Osteocyte (in vitro differentiated cells): ENCODE results near the gene CHST11. TPM values are rescaled to one million over a fixed set of nuclear protein-coding genes. Genes with fewer than 3 reads are reported as not detected.

ENCODE experiments used
- DNase-seq: peaks from one replicate; pipeline ENCODE4 v3.0.0; 2021; ENCODE audit warnings: mixed read lengths; ENCODE audit not compliant: unreplicated experiment; ENCODE audit errors: extremely low spot score
- H3K27ac Mint-ChIP-seq: one replicate; pipeline ENCODE4 v1.8.0; 2021; ENCODE audit warnings: mild to moderate bottlenecking, mixed read lengths; ENCODE audit not compliant: unreplicated experiment
- H3K27me3 Mint-ChIP-seq: one replicate; pipeline ENCODE4 v1.8.0; 2021; ENCODE audit warnings: mixed read lengths; ENCODE audit not compliant: unreplicated experiment
- H3K36me3 Mint-ChIP-seq: one replicate; pipeline ENCODE4 v1.8.0; 2021; ENCODE audit warnings: mixed read lengths; ENCODE audit not compliant: unreplicated experiment
- H3K4me1 Mint-ChIP-seq: one replicate; pipeline ENCODE4 v1.8.0; 2021; ENCODE audit warnings: mixed read lengths; ENCODE audit not compliant: unreplicated experiment
- H3K4me3 Mint-ChIP-seq: one replicate; pipeline ENCODE4 v1.8.0; 2021; ENCODE audit warnings: mild to moderate bottlenecking, moderate library complexity, mixed read lengths; ENCODE audit not compliant: unreplicated experiment
- H3K9me3 Mint-ChIP-seq: one replicate; pipeline ENCODE4 v1.8.0; 2021; ENCODE audit warnings: mixed read lengths; ENCODE audit not compliant: unreplicated experiment
- total RNA-seq: library from RNA; stranded (reverse); gene quantifications from 2 replicates; pipeline ENCODE4 v1.2.1, GENCODE V29; 2021
- TF ChIP-seq, protein P1 (sequence below): fragments of 200-600 bp; sonication (generic); IDR thresholded peaks from 2 replicates; pipeline ENCODE4 v1.5.0; 2021; ENCODE audit warnings: antibody characterized with exemption, mild to moderate bottlenecking, moderate library complexity

CHST11 gene
- total RNA-seq, 1 donor from 2014 or later: 7.5 TPM

DNA sequence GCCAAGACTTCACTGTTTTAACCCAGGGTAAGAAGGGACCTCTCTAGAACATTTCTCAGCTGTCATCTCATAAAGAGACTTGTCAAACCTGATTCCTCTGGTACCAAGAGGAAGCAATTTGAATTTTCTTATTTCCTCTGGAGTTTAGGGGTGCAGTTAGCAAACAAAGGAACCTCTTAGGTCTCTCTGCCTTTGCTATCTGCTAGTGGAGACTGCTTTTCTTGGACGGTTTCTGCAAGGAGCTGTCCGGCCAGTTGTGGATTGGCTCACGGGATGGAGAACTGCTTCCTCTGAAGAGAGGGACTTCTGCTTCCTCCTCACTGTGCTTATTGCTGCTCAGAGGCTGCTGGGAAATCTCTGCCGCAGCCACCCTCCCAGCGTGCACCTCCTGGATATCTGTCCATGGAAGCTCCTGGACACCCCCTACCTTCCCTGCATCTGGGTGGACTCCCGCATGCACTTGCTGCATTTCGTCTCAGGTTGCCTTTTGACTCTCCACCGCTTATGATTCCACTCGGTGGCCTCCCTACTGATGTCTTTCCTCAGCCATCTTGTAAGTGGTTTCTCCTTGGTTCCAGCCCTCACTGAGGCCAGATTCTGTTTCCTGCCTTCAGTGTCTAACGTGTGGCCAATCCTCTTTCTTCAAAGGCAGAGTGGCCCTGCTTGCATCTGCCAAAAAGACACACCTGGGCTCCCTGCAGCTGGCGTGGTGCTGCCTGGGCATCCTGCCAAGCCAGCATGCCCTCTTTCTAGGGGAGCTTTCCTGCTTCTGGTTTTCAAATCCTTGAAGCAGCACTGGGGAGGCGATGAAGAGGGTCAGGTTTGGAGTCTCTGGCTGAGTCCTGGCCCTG is 187.3 kb downstream of the CHST11 start:
- no peak overlapping the region for H3K4me3 Mint-ChIP-seq
- no peaks in the 10 kb centered on the region for H3K4me1 Mint-ChIP-seq
- H3K36me3 Mint-ChIP-seq: no peaks in the 10 kb centered on the region
- no peaks in the 10 kb centered on the region for H3K27me3 Mint-ChIP-seq
- DNase-seq: no peak
- no peaks in the 10 kb centered on the region for H3K9me3 Mint-ChIP-seq
- TF ChIP-seq, protein P1, sequence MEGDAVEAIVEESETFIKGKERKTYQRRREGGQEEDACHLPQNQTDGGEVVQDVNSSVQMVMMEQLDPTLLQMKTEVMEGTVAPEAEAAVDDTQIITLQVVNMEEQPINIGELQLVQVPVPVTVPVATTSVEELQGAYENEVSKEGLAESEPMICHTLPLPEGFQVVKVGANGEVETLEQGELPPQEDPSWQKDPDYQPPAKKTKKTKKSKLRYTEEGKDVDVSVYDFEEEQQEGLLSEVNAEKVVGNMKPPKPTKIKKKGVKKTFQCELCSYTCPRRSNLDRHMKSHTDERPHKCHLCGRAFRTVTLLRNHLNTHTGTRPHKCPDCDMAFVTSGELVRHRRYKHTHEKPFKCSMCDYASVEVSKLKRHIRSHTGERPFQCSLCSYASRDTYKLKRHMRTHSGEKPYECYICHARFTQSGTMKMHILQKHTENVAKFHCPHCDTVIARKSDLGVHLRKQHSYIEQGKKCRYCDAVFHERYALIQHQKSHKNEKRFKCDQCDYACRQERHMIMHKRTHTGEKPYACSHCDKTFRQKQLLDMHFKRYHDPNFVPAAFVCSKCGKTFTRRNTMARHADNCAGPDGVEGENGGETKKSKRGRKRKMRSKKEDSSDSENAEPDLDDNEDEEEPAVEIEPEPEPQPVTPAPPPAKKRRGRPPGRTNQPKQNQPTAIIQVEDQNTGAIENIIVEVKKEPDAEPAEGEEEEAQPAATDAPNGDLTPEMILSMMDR: no peak
- no peak overlapping the region for H3K27ac Mint-ChIP-seq

DNA sequence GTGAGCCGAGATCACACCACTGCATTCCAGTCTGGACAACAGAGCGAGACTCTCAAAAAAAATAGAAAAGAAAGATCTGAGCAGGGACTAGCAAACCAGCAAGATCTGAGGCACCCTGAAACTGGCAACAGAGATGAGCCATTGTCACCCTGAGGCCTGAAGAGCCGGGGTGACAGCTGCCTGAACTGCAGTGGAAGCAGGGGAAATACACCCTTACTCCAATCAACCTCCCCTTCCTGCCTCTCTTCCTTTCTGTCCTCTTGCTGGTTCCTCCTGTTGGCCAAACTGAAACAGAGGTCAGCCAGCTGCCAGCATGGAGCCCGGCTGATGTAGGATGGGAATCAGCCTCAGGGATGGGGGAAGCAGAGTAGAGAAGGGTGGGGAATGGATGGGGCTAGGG is 192.0 kb downstream of the CHST11 start:
- no peak for DNase-seq
- TF ChIP-seq, protein P1: no peak

DNA sequence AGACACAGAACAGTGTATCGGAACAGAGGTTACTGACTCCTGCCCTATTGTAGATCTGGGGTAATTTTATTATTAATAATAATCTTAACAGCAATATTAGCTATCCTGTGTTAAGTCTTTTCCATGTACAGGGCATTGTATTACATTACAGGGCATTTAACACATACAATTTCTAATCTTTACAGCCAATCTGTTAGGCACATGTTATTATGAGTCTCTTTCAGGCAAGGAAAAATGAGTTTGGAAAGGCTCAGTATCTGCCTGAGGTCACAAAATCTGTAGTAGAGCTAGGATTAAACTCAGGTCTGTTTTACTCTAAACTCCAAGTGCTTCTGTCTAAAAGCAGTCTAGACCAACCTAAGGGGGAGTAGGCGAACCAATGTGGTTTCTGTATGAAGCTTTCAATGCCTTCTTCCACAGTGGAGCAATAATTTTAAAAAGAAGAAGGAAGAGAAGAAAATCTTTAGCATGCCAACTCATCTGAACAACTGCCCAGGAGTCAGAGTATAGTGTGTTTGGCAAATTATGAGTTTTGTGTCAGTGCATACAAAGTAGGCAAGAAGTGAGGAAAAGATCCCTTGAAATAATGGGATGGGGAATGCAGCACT is 192.6 kb downstream of the CHST11 start:
- H3K4me1 Mint-ChIP-seq: no peaks in the 10 kb centered on the region
- no peaks in the 10 kb centered on the region for H3K36me3 Mint-ChIP-seq
- no peak overlapping the region for H3K4me3 Mint-ChIP-seq
- no peaks in the 10 kb centered on the region for H3K9me3 Mint-ChIP-seq
- no peak overlapping the region for H3K27ac Mint-ChIP-seq
- TF ChIP-seq, protein P1: no peak
- H3K27me3 Mint-ChIP-seq: no peaks in the 10 kb centered on the region
- no peak for DNase-seq

More for the DNA sequence above, 192.0 kb downstream of the CHST11 start:
- no peaks in the 10 kb centered on the region for H3K9me3 Mint-ChIP-seq
- no peaks in the 10 kb centered on the region for H3K4me1 Mint-ChIP-seq
- H3K36me3 Mint-ChIP-seq: no peaks in the 10 kb centered on the region
- H3K4me3 Mint-ChIP-seq: no peak overlapping the region
- H3K27me3 Mint-ChIP-seq: no peaks in the 10 kb centered on the region
- no peak overlapping the region for H3K27ac Mint-ChIP-seq

DNA sequence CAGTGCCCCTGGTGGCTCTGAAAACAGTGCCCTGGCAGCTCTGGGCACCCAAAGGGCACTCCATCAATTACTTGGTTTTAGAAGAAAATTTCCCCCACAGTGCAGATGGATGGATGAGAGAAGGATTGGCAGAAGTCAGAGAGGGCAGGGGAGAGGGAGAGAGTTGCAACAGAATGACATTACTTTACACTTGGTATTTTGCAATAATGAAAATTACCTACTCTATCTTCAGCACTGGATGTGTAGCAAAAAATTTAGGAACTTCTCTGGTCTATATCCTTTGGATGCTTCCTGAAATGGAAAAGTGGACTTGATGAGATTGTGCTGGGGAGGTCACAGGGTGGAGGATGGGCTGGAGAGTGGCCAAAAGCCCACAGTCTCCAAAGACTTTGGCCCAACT is 193.2 kb downstream of the CHST11 start:
- H3K36me3 Mint-ChIP-seq: no peaks in the 10 kb centered on the region
- no peaks in the 10 kb centered on the region for H3K4me1 Mint-ChIP-seq
- no peak for DNase-seq
- H3K9me3 Mint-ChIP-seq: no peaks in the 10 kb centered on the region
- no peaks in the 10 kb centered on the region for H3K27me3 Mint-ChIP-seq
- no peak overlapping the region for H3K4me3 Mint-ChIP-seq
- TF ChIP-seq, protein P1: no peak
- H3K27ac Mint-ChIP-seq: no peak overlapping the region

DNA sequence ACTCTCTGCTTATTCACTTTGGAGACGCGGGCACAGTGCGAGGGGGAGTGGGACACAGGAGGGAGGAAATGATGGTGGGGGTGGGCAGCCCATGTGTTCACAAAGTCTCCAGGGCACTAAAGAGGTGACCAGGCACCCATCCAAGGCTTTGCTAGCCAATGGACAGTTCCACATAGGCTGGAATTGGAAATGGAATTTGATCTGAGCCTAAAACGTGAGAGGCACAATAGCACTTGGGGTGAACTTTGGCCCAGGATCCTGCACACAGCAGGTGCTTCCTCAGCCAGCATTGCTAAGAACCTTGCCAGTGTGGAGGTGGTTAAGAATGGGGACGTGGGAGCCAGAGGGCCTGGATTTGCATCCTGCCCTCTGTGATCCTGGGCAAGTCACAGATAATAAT is 193.8 kb downstream of the CHST11 start:
- Mint-ChIP-seq H3K9me3 (no peaks in the 10 kb centered on the region), H3K27me3 (no peaks in the 10 kb centered on the region), H3K4me3 (no peak overlapping the region), H3K27ac (no peak overlapping the region), H3K4me1 (no peaks in the 10 kb centered on the region), H3K36me3 (no peaks in the 10 kb centered on the region)
- TF ChIP-seq, protein P1: no peak
- no peak for DNase-seq
